SK-N-SH (cell line): ENCODE results near the gene NR1H2. TPM values are rescaled to one million over a fixed set of nuclear protein-coding genes. Genes with fewer than 3 reads are reported as not detected.

Experiments
- CTCF ChIA-PET: fragments of 300-600, 350-600 bp; formaldehyde crosslinking; extraction: SDS; loops from one replicate; lab custom pipeline; 2021; lab: Yijun Ruan, JAX
- POLR2A ChIA-PET: fragments of 350-600 bp; sonication (Branson Sonifier 250); formaldehyde crosslinking; extraction: SDS; loops from one replicate; lab custom pipeline; 2020; ENCODE audit warnings: antibody characterized with exemption, inconsistent platforms; lab: Yijun Ruan, JAX
- DNase-seq: peaks from one replicate; pipeline ENCODE4 v3.0.0; 2012
- H2AFZ ChIP-seq: fragments of 200-600 bp; sonication (generic); 2 replicates; pipeline ENCODE4 v1.8.1; 2016; ENCODE audit warnings: antibody characterized with exemption, mild to moderate bottlenecking, low read depth
- H3F3A ChIP-seq: fragments of 200-600 bp; sonication (generic); replicated peaks from 2 replicates; pipeline ENCODE3; 2016; ENCODE audit warnings: antibody characterized with exemption, mild to moderate bottlenecking; ENCODE audit not compliant: insufficient read depth
- H3K27ac ChIP-seq, 2 experiments: fragments of 200-500 bp in 1 of 2; fragments of 200-600 bp in 1 of 2; sonication (Bioruptor generic) in 1 of 2; sonication (generic), shearing (Covaris generic) in 1 of 2; 2 replicates each; pipeline versions ENCODE4 v1.5.1 to v1.6.1; 2014 to 2016; ENCODE audit warnings: low read depth in 2 of 2, inconsistent platforms in 1 of 2, low read length in 1 of 2, mild to moderate bottlenecking in 1 of 2, mixed read lengths in 1 of 2
- H3K27me3 ChIP-seq: fragments of 200-600 bp; sonication (generic), shearing (Covaris generic); 2 replicates; pipeline ENCODE4 v1.6.1; 2016; ENCODE audit warnings: mixed run types; ENCODE audit not compliant: insufficient read depth
- H3K36me3 ChIP-seq, 2 experiments: fragments of 200-500 bp in 1 of 2; fragments of 200-600 bp in 1 of 2; sonication (Bioruptor generic) in 1 of 2; sonication (generic) in 1 of 2; replicated peaks in 1 of 2; 2 replicates each; pipeline versions ENCODE3 to v1.5.1; 2014 to 2016; ENCODE audit warnings: low read length in 1 of 2, mild to moderate bottlenecking in 1 of 2; ENCODE audit not compliant: insufficient read depth in 2 of 2, control insufficient read depth in 1 of 2
- H3K4me1 ChIP-seq, 2 experiments: fragments of 200-500 bp in 1 of 2; fragments of 200-600 bp in 1 of 2; sonication (Bioruptor generic) in 1 of 2; sonication (generic), shearing (Covaris generic) in 1 of 2; 2 replicates each; pipeline versions ENCODE4 v1.5.1 to v1.6.1; 2014 to 2016; ENCODE audit warnings: low read depth in 1 of 2, low read length in 1 of 2, mixed run types in 1 of 2; ENCODE audit not compliant: insufficient read depth in 2 of 2, control insufficient read depth in 1 of 2
- H3K4me2 ChIP-seq: fragments of 200-600 bp; sonication (generic), shearing (Covaris generic); 2 replicates; pipeline ENCODE4 v1.6.1; 2017; ENCODE audit warnings: mixed run types
- H3K4me3 ChIP-seq, 2 experiments: fragments of 200-500 bp in 1 of 2; fragments of 200-600 bp in 1 of 2; sonication (Bioruptor generic) in 1 of 2; sonication (generic), shearing (Covaris generic) in 1 of 2; 2 replicates each; pipeline versions ENCODE4 v1.5.1 to v1.8.1; 2014 to 2016; ENCODE audit warnings: low read depth in 2 of 2, inconsistent platforms in 1 of 2, low read length in 1 of 2, mild to moderate bottlenecking in 1 of 2, mixed read lengths in 1 of 2, moderate library complexity in 1 of 2
- H3K79me2 ChIP-seq: fragments of 200-600 bp; sonication (generic); 2 replicates; pipeline ENCODE4 v1.8.1; 2017; ENCODE audit warnings: mild to moderate bottlenecking; ENCODE audit not compliant: insufficient read depth
- H3K9ac ChIP-seq: fragments of 200-600 bp; sonication (generic); 2 replicates; pipeline ENCODE4 v1.6.1; 2017; ENCODE audit warnings: mixed run types
- H3K9me2 ChIP-seq: fragments of 200-600 bp; sonication (generic); 2 replicates; pipeline ENCODE4 v1.6.1; 2017; ENCODE audit warnings: mixed run types
- H3K9me3 ChIP-seq: fragments of 200-600 bp; sonication (generic); 2 replicates; pipeline ENCODE4 v1.6.1; 2017; ENCODE audit warnings: mixed run types, mild to moderate bottlenecking, moderate library complexity
- H4K20me1 ChIP-seq: fragments of 200-600 bp; sonication (generic); 2 replicates; pipeline ENCODE4 v1.6.1; 2017; ENCODE audit warnings: mild to moderate bottlenecking, mixed run types; ENCODE audit not compliant: insufficient read depth
- FOSL2 ChIP-seq: IDR thresholded peaks from 2 replicates; pipeline ENCODE4 v1.4.0; 2012; ENCODE audit warnings: low read depth, mild to moderate bottlenecking, moderate library complexity, borderline replicate concordance
- FOXJ3 ChIP-seq: sonication (generic); formaldehyde crosslinking; IDR thresholded peaks from 2 replicates; pipeline ENCODE4 v1.5.1; 2020; ENCODE audit warnings: mild to moderate bottlenecking, missing genetic modification reagents
- FOXM1 ChIP-seq: IDR thresholded peaks from 2 replicates; pipeline ENCODE4 v1.4.0; 2012; ENCODE audit warnings: low read depth, mild to moderate bottlenecking
- GABPA ChIP-seq: IDR thresholded peaks from 2 replicates; pipeline ENCODE4 v1.4.0; 2012; ENCODE audit warnings: low read depth, mild to moderate bottlenecking
- JUND ChIP-seq: IDR thresholded peaks from 2 replicates; pipeline ENCODE4 v1.4.0; 2012
- MEF2A ChIP-seq: IDR thresholded peaks from 2 replicates; pipeline ENCODE4 v1.4.0; 2012; ENCODE audit warnings: low read depth, borderline replicate concordance
- MXI1 ChIP-seq: IDR thresholded peaks from 2 replicates; pipeline ENCODE4 v1.6.1; 2012; ENCODE audit warnings: mild to moderate bottlenecking, low read depth, low read length, improper control_type of control experiment
- POLR2AphosphoS5 ChIP-seq: IDR thresholded peaks from 2 replicates; pipeline ENCODE4 v1.6.1; 2012; ENCODE audit warnings: low read depth, low read length
- RAD21 ChIP-seq: IDR thresholded peaks from 2 replicates; pipeline ENCODE4 v1.6.1; 2012; ENCODE audit warnings: mild to moderate bottlenecking, low read length
- RXRA ChIP-seq: IDR thresholded peaks from 2 replicates; pipeline ENCODE4 v1.4.0; 2012; ENCODE audit warnings: low read depth, mild to moderate bottlenecking, borderline replicate concordance
- SIN3A ChIP-seq: IDR thresholded peaks from 2 replicates; pipeline ENCODE4 v1.6.1; 2012; ENCODE audit warnings: low read depth, mild to moderate bottlenecking, low read length, moderate library complexity, borderline replicate concordance
- TCF12 ChIP-seq: IDR thresholded peaks from 2 replicates; pipeline ENCODE4 v1.4.0; 2012
- YY1 ChIP-seq: IDR thresholded peaks from 2 replicates; pipeline ENCODE4 v1.4.0; 2012; ENCODE audit warnings: low read depth, mild to moderate bottlenecking
- WGBS: methylation state at CpG from one replicate; pipeline ENCODE4 v1.1.6; 2017; ENCODE audit warnings: low lambda C conversion rate; 5-methylcytosine and 5-hydroxymethylcytosine counted together
- polyA plus RNA-seq, 3 experiments: library from polyadenylated mRNA; depleted of rRNA; stranded (reverse); fragments of >200 nt; gene quantifications; 2 replicates each; pipeline ENCODE4 v1.2.3, GENCODE V29; 2012
- TF ChIP-seq, protein P1 (sequence below): IDR thresholded peaks from 2 replicates; pipeline ENCODE4 v1.6.1; 2012; ENCODE audit warnings: mild to moderate bottlenecking, low read depth, low read length, moderate library complexity
- TF ChIP-seq, protein P2 (sequence below): IDR thresholded peaks from 2 replicates; pipeline ENCODE4 v1.4.0; 2012; ENCODE audit warnings: low read depth, borderline replicate concordance
- TF ChIP-seq, protein P3 (sequence below): IDR thresholded peaks from 2 replicates; pipeline ENCODE4 v1.4.0; 2012; ENCODE audit warnings: low read depth, borderline replicate concordance
- TF ChIP-seq, protein P4 (sequence below): IDR thresholded peaks from 2 replicates; pipeline ENCODE4; 2012

The NR1H2 gene
- polyA plus RNA-seq, 1 of the 3 experiments (the other 2 are of a cell fraction): 108 TPM

DNA sequence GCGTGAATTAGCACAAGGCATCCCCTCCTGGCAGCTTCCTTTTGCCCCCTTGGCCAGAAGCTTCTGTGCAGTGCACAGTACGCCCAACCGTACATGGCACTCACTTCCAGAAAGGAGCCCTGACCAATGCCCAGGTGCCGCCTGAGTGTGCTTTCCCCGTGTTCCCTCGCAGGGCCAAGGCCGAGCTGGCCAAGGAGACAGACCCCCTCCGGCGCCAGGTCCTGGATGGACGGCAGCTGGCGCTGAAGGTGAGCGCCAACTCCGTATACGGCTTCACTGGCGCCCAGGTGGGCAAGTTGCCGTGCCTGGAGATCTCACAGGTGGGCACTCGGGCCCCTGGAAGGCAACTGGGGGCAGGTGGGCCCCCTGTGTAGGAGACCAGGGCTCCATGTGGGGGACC is 33.1 kb downstream of the NR1H2 start:
- CTCF ChIA-PET: interaction anchor here (2.7 kb wide), 1 partner anchor 41 kb away, joined by 9 read pairs; no protein-coding TSS in a partner anchor
- no peak for DNase-seq
- POLR2A ChIA-PET: no interaction called here
- no peaks in the 10 kb centered on the region for H4K20me1 ChIP-seq
- H2AFZ ChIP-seq: no peak overlapping the region
- WGBS: 96% methylated on average over 10 of the region's 17 CpGs
- H3K79me2 ChIP-seq: no peaks in the 10 kb centered on the region
- TF ChIP-seq FOXM1 (no peak), FOSL2 (no peak), POLR2AphosphoS5 (no peak), MXI1 (no peak), JUND (no peak), FOXJ3 (CRISPR knock-in tag) (no peak), RAD21 (no peak), GABPA (no peak), SIN3A (no peak), RXRA (no peak), TCF12 (no peak), MEF2A (no peak), YY1 (no peak)
- TF ChIP-seq, protein P1, sequence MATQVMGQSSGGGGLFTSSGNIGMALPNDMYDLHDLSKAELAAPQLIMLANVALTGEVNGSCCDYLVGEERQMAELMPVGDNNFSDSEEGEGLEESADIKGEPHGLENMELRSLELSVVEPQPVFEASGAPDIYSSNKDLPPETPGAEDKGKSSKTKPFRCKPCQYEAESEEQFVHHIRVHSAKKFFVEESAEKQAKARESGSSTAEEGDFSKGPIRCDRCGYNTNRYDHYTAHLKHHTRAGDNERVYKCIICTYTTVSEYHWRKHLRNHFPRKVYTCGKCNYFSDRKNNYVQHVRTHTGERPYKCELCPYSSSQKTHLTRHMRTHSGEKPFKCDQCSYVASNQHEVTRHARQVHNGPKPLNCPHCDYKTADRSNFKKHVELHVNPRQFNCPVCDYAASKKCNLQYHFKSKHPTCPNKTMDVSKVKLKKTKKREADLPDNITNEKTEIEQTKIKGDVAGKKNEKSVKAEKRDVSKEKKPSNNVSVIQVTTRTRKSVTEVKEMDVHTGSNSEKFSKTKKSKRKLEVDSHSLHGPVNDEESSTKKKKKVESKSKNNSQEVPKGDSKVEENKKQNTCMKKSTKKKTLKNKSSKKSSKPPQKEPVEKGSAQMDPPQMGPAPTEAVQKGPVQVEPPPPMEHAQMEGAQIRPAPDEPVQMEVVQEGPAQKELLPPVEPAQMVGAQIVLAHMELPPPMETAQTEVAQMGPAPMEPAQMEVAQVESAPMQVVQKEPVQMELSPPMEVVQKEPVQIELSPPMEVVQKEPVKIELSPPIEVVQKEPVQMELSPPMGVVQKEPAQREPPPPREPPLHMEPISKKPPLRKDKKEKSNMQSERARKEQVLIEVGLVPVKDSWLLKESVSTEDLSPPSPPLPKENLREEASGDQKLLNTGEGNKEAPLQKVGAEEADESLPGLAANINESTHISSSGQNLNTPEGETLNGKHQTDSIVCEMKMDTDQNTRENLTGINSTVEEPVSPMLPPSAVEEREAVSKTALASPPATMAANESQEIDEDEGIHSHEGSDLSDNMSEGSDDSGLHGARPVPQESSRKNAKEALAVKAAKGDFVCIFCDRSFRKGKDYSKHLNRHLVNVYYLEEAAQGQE: no peak
- TF ChIP-seq, protein P2, sequence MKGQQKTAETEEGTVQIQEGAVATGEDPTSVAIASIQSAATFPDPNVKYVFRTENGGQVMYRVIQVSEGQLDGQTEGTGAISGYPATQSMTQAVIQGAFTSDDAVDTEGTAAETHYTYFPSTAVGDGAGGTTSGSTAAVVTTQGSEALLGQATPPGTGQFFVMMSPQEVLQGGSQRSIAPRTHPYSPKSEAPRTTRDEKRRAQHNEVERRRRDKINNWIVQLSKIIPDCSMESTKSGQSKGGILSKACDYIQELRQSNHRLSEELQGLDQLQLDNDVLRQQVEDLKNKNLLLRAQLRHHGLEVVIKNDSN: no peak
- TF ChIP-seq, protein P3, sequence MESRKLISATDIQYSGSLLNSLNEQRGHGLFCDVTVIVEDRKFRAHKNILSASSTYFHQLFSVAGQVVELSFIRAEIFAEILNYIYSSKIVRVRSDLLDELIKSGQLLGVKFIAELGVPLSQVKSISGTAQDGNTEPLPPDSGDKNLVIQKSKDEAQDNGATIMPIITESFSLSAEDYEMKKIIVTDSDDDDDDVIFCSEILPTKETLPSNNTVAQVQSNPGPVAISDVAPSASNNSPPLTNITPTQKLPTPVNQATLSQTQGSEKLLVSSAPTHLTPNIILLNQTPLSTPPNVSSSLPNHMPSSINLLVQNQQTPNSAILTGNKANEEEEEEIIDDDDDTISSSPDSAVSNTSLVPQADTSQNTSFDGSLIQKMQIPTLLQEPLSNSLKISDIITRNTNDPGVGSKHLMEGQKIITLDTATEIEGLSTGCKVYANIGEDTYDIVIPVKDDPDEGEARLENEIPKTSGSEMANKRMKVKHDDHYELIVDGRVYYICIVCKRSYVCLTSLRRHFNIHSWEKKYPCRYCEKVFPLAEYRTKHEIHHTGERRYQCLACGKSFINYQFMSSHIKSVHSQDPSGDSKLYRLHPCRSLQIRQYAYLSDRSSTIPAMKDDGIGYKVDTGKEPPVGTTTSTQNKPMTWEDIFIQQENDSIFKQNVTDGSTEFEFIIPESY: no peak
- TF ChIP-seq, protein P4, sequence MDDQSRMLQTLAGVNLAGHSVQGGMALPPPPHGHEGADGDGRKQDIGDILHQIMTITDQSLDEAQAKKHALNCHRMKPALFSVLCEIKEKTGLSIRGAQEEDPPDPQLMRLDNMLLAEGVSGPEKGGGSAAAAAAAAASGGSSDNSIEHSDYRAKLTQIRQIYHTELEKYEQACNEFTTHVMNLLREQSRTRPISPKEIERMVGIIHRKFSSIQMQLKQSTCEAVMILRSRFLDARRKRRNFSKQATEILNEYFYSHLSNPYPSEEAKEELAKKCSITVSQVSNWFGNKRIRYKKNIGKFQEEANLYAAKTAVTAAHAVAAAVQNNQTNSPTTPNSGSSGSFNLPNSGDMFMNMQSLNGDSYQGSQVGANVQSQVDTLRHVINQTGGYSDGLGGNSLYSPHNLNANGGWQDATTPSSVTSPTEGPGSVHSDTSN: no peak
- TF ChIP-seq, all 33 proteins: peak for 0
- Histone ChIP-seq H3K36me3 (no peaks in the 10 kb centered on the region), H3K9me3 (no peaks in the 10 kb centered on the region), H3K27ac (no peak overlapping the region), H3K4me1 (no peaks in the 10 kb centered on the region), H3K9ac (no peak overlapping the region), H3K4me3 (no peak overlapping the region), H3F3A (no peaks in the 10 kb centered on the region), H3K27me3 (no peaks in the 10 kb centered on the region), H3K9me2 (no peaks in the 10 kb centered on the region), H3K4me2 (no peak overlapping the region)
